Measurements from ENCODE around the gene IYD. TPM values are rescaled to one million over a fixed set of nuclear protein-coding genes. Genes with fewer than 3 reads are reported as not detected.

Gene IYD
- total RNA-seq, 2 experiments from 2014 or later, result not detected

DNA sequence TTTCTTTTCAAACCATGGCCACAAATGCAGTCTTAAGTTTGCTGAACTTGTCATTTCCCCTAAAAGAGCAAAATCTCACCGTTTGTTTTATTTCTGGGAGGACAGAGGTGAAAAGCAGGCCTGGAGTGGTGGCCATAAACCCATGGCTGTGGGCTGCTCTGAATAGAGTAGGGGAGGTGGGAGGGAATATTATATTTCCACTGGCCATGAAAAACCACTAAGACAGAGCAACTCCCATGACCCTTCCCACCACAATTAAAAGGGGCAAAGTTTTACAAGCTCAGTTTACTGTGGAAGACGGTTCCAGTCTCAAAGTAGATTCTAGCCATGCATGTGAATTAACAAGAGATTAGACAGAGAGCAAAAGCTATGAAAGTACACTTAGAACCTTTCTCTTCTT is 59.0 kb downstream of the IYD start:
- no peaks in the 10 kb centered on the region for H3K4me1 Mint-ChIP-seq (ENCODE audit: low read depth)
- POLR2A ChIA-PET, result no interaction called here
- no peaks in the 10 kb centered on the region for H3K27me3 Mint-ChIP-seq
- ATAC-seq (ENCODE audit: poor library complexity) (no peak), DNase-seq (no peak)
- CTCF ChIA-PET, result no interaction called here
- Histone ChIP-seq H3K9me3 (ENCODE audit: control insufficient read depth in 1 of 2, insufficient read depth in 1 of 2, low read length in 2 of 2) (peaks cover 0 to 12% of the 10 kb centered on the region in 2 experiments), H3K4me1 (ENCODE audit: insufficient read depth, low read length) (no peaks in the 10 kb centered on the region), H3K36me3 (ENCODE audit: insufficient read depth, low read length) (no peaks in the 10 kb centered on the region), H3K27ac (ENCODE audit: low read depth in 1 of 2, low read length in 2 of 2) (no peak overlapping the region), H3K4me3 (ENCODE audit: low read length) (no peak overlapping the region), H3K27me3 (ENCODE audit: control insufficient read depth in 1 of 2, insufficient read depth in 2 of 2, low read length in 2 of 2) (no peaks in the 10 kb centered on the region)
- intact Hi-C loops (cut with DNase I, micrococcal nuclease), result no loop called here
- no peak overlapping the region for H3K4me3 Mint-ChIP-seq
- TF ChIP-seq CTCF (IDR thresholded peaks at IDR 0.05), result no peak
- no peaks in the 10 kb centered on the region for H3K36me3 Mint-ChIP-seq (ENCODE audit: low read depth)
- H3K27ac Mint-ChIP-seq, result no peak overlapping the region
- H3K9me3 Mint-ChIP-seq, result no peaks in the 10 kb centered on the region

- H3K36me3 ChIP-seq (ENCODE audit: insufficient read depth, low read length), result no peaks in the 10 kb centered on the region
- CTCF ChIA-PET, result no interaction called here
- H3K36me3 Mint-ChIP-seq (ENCODE audit: low read depth), result no peaks in the 10 kb centered on the region
These were observed 62.0 kb downstream of the IYD start for GRCh38 chr6:150430815-150431214.

GRCh38 chr6:150435360-150435759 is 66.5 kb downstream of the IYD start:
- intact Hi-C loops (cut with DNase I, micrococcal nuclease), result no loop called here
- Histone ChIP-seq H3K27me3 (ENCODE audit: control insufficient read depth in 1 of 2, insufficient read depth in 2 of 2, low read length in 2 of 2) (peaks cover 0 to 3% of the 10 kb centered on the region in 2 experiments), H3K27ac (ENCODE audit: low read depth in 1 of 2, low read length in 2 of 2) (no peak overlapping the region), H3K4me3 (ENCODE audit: low read length) (no peak overlapping the region), H3K36me3 (ENCODE audit: insufficient read depth, low read length) (no peaks in the 10 kb centered on the region), H3K4me1 (ENCODE audit: insufficient read depth, low read length) (no peaks in the 10 kb centered on the region), H3K9me3 (ENCODE audit: control insufficient read depth in 1 of 2, insufficient read depth in 1 of 2, low read length in 2 of 2) (peaks cover 0 to 2% of the 10 kb centered on the region in 2 experiments)
- DNase-seq, result no peak
- no peak for ATAC-seq (ENCODE audit: poor library complexity)
- Mint-ChIP-seq H3K4me3 (no peak overlapping the region), H3K27ac (no peak overlapping the region), H3K9me3 (peaks cover 3% of the 10 kb centered on the region), H3K36me3 (ENCODE audit: low read depth) (no peaks in the 10 kb centered on the region), H3K27me3 (peaks cover 5% of the 10 kb centered on the region), H3K4me1 (ENCODE audit: low read depth) (no peaks in the 10 kb centered on the region)
- no peak for TF ChIP-seq CTCF (IDR thresholded peaks at IDR 0.05)
- POLR2A ChIA-PET, result no interaction called here
- CTCF ChIA-PET, result no interaction called here

More at GRCh38 chr6:150430815-150431214, 62.0 kb downstream of the IYD start:
- POLR2A ChIA-PET, result no interaction called here
- Histone ChIP-seq H3K27ac (ENCODE audit: low read depth in 1 of 2, low read length in 2 of 2) (no peak overlapping the region), H3K4me1 (ENCODE audit: insufficient read depth, low read length) (no peaks in the 10 kb centered on the region), H3K4me3 (ENCODE audit: low read length) (no peak overlapping the region), H3K9me3 (ENCODE audit: control insufficient read depth in 1 of 2, insufficient read depth in 1 of 2, low read length in 2 of 2) (no peaks in the 10 kb centered on the region), H3K27me3 (ENCODE audit: control insufficient read depth in 1 of 2, insufficient read depth in 2 of 2, low read length in 2 of 2) (peaks cover 0 to 3% of the 10 kb centered on the region in 2 experiments)
- Mint-ChIP-seq H3K4me1 (ENCODE audit: low read depth) (no peaks in the 10 kb centered on the region), H3K27me3 (no peaks in the 10 kb centered on the region), H3K9me3 (no peaks in the 10 kb centered on the region), H3K4me3 (no peak overlapping the region), H3K27ac (no peak overlapping the region)
- intact Hi-C loops (cut with DNase I, micrococcal nuclease), result no loop called here
- TF ChIP-seq CTCF (IDR thresholded peaks at IDR 0.05), result no peak
- ATAC-seq (ENCODE audit: poor library complexity) (no peak), DNase-seq (no peak)

Data from CD4-positive, alpha-beta T cell (primary cell).